Fibroblast of skin of right biceps (primary cell): ENCODE results near the gene CREB3.

Source experiments
- DNase-seq: peaks from one replicate; pipeline ENCODE4 v3.0.0-alpha.2; 2013

CREB3 gene

DNA sequence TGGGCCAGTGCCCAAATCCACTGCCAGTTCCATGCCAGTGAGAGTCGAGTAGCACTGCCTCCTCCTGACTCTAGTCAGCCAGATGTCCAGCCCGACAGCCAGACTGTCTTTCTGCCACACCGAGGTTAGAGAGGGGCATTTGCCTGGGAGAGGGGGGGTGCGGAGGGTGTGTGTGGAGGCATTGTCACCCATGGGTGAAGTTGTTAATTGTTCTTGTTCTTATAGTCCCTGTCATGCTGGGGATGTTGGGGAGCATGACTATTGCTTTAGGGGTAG lies 17.7 kb downstream of the CREB3 start:
- no peak for DNase-seq

- no peak for DNase-seq
Measured at GRCh38 chr9:35753466-35753865, 21.0 kb downstream of the CREB3 start.

DNA sequence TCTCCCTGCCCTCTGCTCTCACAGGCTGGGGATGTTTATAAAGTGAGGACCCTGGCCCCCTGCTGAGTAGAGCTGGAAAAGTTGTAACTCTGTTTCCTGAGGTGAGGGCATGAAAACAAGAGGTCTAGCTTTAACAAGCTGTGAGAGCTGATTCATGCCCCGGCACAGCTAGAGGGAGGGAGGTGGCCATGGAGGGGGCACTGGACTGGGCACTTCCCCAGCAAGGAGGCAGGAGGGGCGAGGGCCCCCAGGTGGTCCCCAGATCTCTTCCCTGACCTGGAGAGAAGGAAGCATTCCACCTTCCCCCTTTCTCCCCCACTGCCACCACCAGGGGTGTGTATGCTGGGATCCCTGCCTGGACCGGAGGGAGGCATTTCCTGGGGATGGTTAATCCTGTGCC lies 21.8 kb downstream of the CREB3 start, which contains the start of gene MSMP:
MSMP (minus strand) TSS at position 13 of the 400 bp plus-strand sequence. CDS start 147 bp downstream, outside the sequence.
- DNase-seq = no peak

- DNase-seq = no peak
Measured at GRCh38 chr9:35755071-35755470, 22.6 kb downstream of the CREB3 start.

DNA sequence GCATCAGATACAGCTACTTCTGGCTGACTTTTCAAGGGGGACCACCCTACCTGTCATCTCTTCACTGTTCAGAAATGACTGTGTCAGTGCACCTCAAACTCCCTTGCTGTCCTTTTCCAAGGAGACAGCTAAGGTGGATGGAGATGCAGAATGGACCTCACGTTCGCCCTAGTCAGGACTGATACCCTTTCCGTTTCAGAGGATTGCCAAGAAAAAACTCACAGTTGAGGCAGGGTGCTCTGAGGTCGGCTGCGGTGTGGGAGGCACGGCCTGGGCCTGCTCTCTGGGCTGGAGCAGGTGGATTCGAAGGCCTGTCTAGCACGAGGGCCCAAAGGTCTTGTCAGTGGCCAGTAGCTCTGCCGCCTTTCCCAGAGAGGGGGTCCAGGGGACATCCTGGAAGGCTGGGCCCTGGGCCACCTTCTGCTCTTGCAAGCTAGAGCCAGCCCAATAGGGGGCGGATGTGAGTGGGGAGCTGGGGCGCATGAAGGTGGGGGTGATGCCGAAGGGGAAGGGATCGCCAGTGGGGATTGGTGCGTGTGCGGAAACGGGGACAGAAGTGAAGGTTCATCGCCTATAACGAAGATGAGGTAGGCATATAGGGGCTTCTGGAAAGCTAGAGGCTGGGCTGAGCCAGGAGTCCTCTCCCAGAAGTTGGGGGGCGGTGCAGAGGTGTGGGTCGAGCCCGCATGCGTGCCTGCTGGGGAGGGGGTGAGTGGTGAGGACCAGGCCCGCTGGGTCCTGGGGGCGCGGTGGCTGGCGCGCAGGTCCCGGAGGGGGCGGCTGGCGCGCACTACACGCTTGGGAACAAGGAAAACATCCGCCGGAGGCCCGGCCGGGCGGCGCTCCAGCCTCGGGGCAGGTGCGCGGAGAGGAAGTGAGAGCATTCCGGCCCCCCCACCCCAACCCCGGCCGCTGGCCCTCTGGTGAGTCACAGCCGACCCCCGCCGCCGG lies 24.1 kb downstream of the CREB3 start:
- DNase-seq = no peak

GRCh38 chr9:35757226-35757891 lies 24.9 kb downstream of the CREB3 start:
- no peak for DNase-seq

DNA sequence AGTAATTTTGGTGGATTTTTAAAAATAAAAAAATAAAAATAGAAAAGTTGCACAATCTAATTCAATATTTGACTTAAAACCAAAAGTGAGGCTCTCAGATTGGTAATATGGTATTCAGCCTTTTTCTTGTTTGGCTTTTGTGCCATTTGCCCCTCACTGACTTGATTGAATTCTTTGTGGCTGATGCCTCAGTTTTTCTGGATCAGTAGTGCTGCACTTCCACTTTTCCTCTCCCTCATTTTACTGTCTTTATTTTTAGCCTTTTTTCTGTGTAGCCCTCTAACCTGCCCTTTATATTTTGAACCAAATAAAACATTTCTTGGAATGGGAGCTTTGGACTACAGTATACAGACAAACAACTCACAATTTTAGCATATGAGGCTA lies 25.4 kb downstream of the CREB3 start:
- no peak for DNase-seq

- no peak for DNase-seq
Measured at GRCh38 chr9:35758475-35759050, 26.1 kb downstream of the CREB3 start.

DNA sequence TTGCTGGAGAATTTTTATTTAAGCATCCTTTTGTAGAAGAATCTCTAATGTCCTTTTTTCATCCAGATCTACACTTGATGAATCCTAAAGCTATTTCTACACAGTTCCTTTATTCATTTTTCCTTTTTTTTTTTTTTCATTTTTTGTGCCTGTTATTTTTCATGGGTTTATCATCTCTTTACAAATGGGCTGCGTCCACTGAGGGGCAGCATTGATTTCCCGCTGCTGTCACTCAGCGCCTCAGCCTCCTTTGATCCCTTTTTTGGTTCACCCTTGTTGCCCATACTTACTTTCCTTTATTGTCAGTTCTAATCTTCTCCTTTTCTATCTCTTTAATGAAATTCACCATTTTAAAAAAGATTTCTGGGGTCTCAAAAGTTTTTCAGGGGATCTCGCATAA lies 27.3 kb downstream of the CREB3 start:
- no peak for DNase-seq

GRCh38 chr9:35760651-35761050 lies 28.2 kb downstream of the CREB3 start:
- DNase-seq = peak; percentile 35

- DNase-seq = no peak
Measured at GRCh38 chr9:35763181-35763580, 30.7 kb downstream of the CREB3 start.

DNA sequence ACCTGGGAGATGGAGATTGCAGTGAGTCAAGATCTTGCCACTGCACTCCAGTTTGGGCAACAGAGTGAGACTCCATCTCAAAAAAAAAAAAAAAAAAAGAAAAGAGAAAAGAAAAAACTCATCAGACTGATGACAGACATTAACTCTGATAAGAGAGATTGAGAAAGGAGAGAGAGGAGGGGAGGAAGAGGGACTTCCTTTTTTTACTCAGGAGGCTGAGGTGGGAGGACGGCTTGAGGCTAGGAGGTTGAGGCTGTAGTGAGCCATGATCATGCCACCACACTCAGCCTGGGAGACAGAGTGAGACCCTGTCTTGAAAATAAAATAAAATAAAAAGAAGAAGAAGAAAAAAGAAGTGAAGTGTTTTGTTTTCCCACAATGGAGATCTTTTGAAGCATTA lies 31.3 kb downstream of the CREB3 start:
- DNase-seq = no peak

DNA sequence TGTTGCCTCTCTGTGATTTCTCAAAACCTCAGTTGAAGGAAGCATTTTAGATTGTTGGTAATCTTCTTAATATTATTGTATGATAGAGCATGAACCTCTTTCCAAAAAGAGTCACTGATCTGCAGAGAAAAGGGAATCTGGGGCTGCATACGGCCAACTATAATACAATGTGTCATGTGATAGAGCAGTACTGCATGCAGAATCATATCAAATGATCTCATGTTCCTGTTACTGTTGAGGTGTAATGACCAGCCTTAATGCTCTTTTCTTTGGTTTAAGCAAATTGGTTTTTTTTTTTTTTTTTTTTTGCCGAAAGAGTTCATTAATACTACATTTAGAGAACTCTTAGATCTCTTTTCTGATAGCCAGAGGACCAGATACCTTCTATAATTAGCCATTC lies 34.5 kb downstream of the CREB3 start:
- DNase-seq = no peak

- no peak for DNase-seq
Measured at GRCh38 chr9:35767458-35767857, 35.0 kb downstream of the CREB3 start.

DNA sequence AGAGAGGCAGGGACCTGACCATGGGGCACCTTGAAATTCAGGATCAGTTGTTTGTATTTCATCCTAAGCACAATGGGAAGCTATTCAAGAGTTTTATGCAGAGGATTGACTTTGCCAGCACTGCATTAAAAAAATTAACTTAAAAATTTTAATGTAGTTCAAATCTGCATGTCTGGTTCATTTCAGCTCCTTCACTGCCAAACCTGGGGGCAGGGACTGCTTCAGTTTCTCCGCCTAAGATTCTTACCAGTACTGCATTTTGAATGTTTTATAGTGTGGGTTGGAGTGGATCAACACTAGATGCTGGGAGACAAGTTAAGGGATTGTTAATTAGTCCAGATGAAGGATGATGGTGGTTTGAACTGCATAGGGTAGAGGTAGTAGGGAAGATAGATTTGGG lies 37.3 kb downstream of the CREB3 start:
- DNase-seq = no peak

DNA sequence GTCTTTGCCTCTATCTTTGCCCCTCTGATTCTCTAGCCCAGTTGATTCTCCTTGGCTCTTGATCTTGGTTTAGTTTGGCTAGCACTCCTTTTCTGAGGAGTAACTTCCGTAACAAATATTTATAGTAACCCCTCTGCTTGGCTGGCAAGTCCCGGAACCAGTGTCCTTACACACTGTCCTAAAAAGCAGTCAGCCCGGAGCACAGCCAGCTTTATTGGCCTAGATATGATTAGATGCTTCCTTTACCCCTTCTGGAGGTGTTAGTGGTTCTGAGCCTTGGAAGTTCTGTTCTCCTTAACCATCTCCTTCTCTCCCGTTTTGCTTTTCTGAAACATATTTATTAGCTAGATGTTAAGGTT lies 38.6 kb downstream of the CREB3 start:
- no peak for DNase-seq

GRCh38 chr9:35771534-35771933 lies 39.1 kb downstream of the CREB3 start:
- DNase-seq = no peak

DNA sequence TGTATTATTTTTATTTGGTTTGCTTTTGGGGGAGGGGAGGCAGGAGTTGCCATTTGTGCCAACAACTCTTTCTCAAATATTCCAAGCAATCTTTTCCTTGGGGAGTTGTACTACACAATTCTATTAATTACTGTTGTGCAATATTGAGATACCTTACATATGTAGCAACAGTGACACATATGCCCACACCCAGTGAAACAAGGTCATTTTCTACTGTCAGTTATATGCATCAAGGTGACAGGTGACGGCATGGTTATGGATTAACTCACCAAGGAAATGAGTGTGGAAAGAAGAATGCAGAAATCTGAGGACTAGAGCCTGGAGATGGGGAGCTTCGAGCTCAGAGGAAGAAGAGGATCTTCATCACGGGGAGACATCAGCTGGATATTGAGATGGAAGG lies 39.5 kb downstream of the CREB3 start:
- DNase-seq = no peak

- no peak for DNase-seq
Measured at GRCh38 chr9:35774907-35775635, 42.6 kb downstream of the CREB3 start.

GRCh38 chr9:35776018-35776417 lies 43.6 kb downstream of the CREB3 start:
- DNase-seq = no peak

DNA sequence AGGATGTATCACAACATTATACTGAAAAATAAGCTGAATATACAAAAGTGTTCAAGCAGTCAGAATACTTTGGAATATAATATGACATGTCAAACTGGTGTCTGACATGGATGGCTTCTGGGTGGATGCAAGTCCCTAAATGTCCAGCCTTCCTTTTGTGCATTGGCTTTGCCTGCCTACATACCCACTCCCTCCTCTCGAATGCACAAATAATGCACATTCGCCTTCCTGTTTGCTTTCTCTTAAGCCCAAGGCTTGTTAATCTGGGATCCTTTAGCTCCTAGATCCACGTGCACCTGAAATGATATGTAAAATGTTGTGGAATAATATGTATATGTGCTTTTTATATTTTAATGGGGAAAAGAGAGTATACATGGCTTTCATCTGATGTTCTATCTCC lies 46.0 kb downstream of the CREB3 start:
- no peak for DNase-seq

GRCh38 chr9:35781066-35781465 lies 48.6 kb downstream of the CREB3 start:
- DNase-seq = no peak

DNA sequence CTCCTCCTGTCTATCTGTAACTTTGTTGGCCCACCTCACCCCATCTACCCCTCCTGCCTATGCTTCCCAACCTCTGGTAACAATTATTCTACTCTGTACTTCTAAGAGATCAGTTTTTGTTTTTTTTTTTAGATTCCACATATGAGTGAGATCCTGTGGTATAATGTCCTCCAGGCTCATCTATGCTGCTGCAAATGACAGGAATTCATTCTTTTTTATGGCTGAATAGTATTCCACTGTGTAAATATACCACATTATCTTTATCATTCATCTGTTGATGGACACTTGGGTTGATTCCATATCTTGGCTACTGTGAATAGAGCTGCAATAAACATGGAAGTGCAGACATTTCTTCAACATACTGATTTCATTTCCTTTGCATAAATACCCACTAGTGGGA lies 51.0 kb downstream of the CREB3 start:
- DNase-seq = no peak
